GM23338 (cell line): ENCODE results near the gene CHST12. TPM values are rescaled to one million over a fixed set of nuclear protein-coding genes. Genes with fewer than 3 reads are reported as not detected.
A peak's percentile ranks its signal among the peaks of the same experiment; 100 is the strongest.

Experiments
- ATAC-seq: fragments of 200-7000 bp; cut with Tn5 transposase; 3 replicates; pipeline ENCODE4 v1.9.1; 2020
- DNase-seq: peaks from one replicate; pipeline ENCODE4 v3.0.0-alpha.2; 2015; ENCODE audit warnings: low spot score
- H2AFZ ChIP-seq: fragments of 200-600 bp; sonication (generic); 2 replicates; pipeline ENCODE4 v1.8.0; 2016; ENCODE audit warnings: antibody characterized with exemption, mild to moderate bottlenecking, moderate library complexity
- H3F3A ChIP-seq: fragments of 200-600 bp; sonication (generic); replicated peaks from 2 replicates; pipeline ENCODE4 v1.8.0; 2017; ENCODE audit warnings: antibody characterized with exemption, mixed run types, low read depth
- H3K27ac ChIP-seq: fragments of 200-600 bp; sonication (generic); 2 replicates; pipeline ENCODE4 v1.6.1; 2016; ENCODE audit warnings: low read depth
- H3K27me3 ChIP-seq: fragments of 200-600 bp; sonication (generic); 2 replicates; pipeline ENCODE4 v1.8.0; 2016; ENCODE audit warnings: mild to moderate bottlenecking, mixed run types, moderate library complexity; ENCODE audit not compliant: insufficient read depth
- H3K36me3 ChIP-seq: fragments of 200-600 bp; sonication (generic); 2 replicates; pipeline ENCODE4 v1.8.0; 2016; ENCODE audit warnings: mild to moderate bottlenecking; ENCODE audit not compliant: insufficient read depth
- H3K4me1 ChIP-seq: fragments of 200-600 bp; sonication (generic); 2 replicates; pipeline ENCODE4 v1.8.0; 2016; ENCODE audit warnings: mild to moderate bottlenecking, moderate library complexity; ENCODE audit not compliant: insufficient read depth
- H3K4me2 ChIP-seq: fragments of 200-600 bp; sonication (generic); 2 replicates; pipeline ENCODE4 v1.7.1; 2017; ENCODE audit warnings: mixed run types
- H3K4me3 ChIP-seq: fragments of 200-600 bp; sonication (generic); 2 replicates; pipeline ENCODE4 v1.6.1; 2016; ENCODE audit warnings: mixed run types
- H3K79me2 ChIP-seq: fragments of 200-600 bp; sonication (generic); replicated peaks from 2 replicates; pipeline ENCODE4 v1.8.0; 2017; ENCODE audit warnings: mild to moderate bottlenecking; ENCODE audit not compliant: insufficient read depth
- H3K9me2 ChIP-seq: fragments of 200-600 bp; sonication (generic); 2 replicates; pipeline ENCODE4 v1.8.0; 2017; ENCODE audit not compliant: insufficient read depth
- H4K20me1 ChIP-seq: fragments of 200-600 bp; sonication (generic); replicated peaks from 2 replicates; pipeline ENCODE4 v1.8.0; 2017; ENCODE audit warnings: mild to moderate bottlenecking; ENCODE audit not compliant: insufficient read depth
- H3K27ac Mint-ChIP-seq: 2 replicates; pipeline ENCODE4 v1.8.0; 2020; ENCODE audit warnings: inconsistent platforms, mild to moderate bottlenecking, moderate library complexity, mixed read lengths
- H3K27me3 Mint-ChIP-seq: 3 replicates; pipeline ENCODE4 v1.8.0; 2022; ENCODE audit warnings: low read depth, mild to moderate bottlenecking, moderate library complexity, mixed read lengths, inconsistent platforms; ENCODE audit not compliant: insufficient read depth, poor library complexity
- H3K36me3 Mint-ChIP-seq: 3 replicates; pipeline ENCODE4 v1.8.0; 2021; ENCODE audit warnings: low read depth, mild to moderate bottlenecking, inconsistent platforms, moderate library complexity, mixed read lengths
- H3K4me1 Mint-ChIP-seq: 3 replicates; pipeline ENCODE4 v1.8.0; 2020; ENCODE audit warnings: mild to moderate bottlenecking, inconsistent platforms, mixed read lengths
- H3K4me3 Mint-ChIP-seq: 3 replicates; pipeline ENCODE4 v1.8.0; 2021; ENCODE audit warnings: moderate library complexity, mild to moderate bottlenecking, inconsistent platforms, mixed read lengths
- H3K9me3 Mint-ChIP-seq: 3 replicates; pipeline ENCODE4 v1.8.0; 2020; ENCODE audit warnings: moderate library complexity, mild to moderate bottlenecking, inconsistent platforms, mixed read lengths
- CREB1 ChIP-seq: fragments of 250-450 bp; sonication (Bioruptor Pico); IDR thresholded peaks from 2 replicates; pipeline ENCODE4 v1.5.0; 2020; ENCODE audit warnings: low read depth, mild to moderate bottlenecking, moderate library complexity
- EZH2 ChIP-seq: fragments of 200-600 bp; sonication (generic); IDR thresholded peaks from one replicate; pipeline ENCODE4 v1.8.0; 2017; ENCODE audit warnings: antibody characterized with exemption, mild to moderate bottlenecking, low read depth; ENCODE audit not compliant: unreplicated experiment
- EZH2phosphoT487 ChIP-seq: fragments of 200-600 bp; sonication (generic); IDR thresholded peaks from one replicate; pipeline ENCODE4 v1.8.1; 2018; ENCODE audit warnings: antibody characterized with exemption; ENCODE audit not compliant: unreplicated experiment
- JUNB ChIP-seq: IDR thresholded peaks from one replicate; pipeline ENCODE4 v1.6.1; 2016; ENCODE audit warnings: antibody characterized with exemption; ENCODE audit not compliant: unreplicated experiment
- NANOG ChIP-seq: IDR thresholded peaks from 2 replicates; pipeline ENCODE4 v1.6.1; 2016; ENCODE audit warnings: antibody characterized with exemption, borderline replicate concordance
- POLR2AphosphoS5 ChIP-seq: IDR thresholded peaks from 2 replicates; pipeline ENCODE4 v1.6.1; 2016; ENCODE audit warnings: antibody characterized with exemption, low read depth
- STAT1 ChIP-seq: IDR thresholded peaks from one replicate; pipeline ENCODE4 v1.6.1; 2016; ENCODE audit warnings: antibody characterized with exemption; ENCODE audit not compliant: unreplicated experiment
- ZNF114 ChIP-seq: fragments of 250-450 bp; sonication (Bioruptor Pico); IDR thresholded peaks from 2 replicates; pipeline ENCODE4 v1.5.0; 2020; ENCODE audit warnings: mild to moderate bottlenecking, moderate library complexity
- ZNF331 ChIP-seq: fragments of 250-450 bp; sonication (Bioruptor Pico); IDR thresholded peaks from 2 replicates; pipeline ENCODE4 v1.5.0; 2020; ENCODE audit warnings: low read depth, mild to moderate bottlenecking, moderate library complexity
- polyA plus RNA-seq: library from polyadenylated mRNA; unstranded; fragments of >200 nt; fragmentation: Nextera tagmentation; extraction: Ambion mirVana; gene quantifications from 2 replicates; pipeline ENCODE4 v1.2.1, GENCODE V29; 2016
- total RNA-seq: library from RNA; depleted of rRNA; stranded (reverse); fragments of >200 nt; shearing (Covaris generic); gene quantifications from 2 replicates; pipeline ENCODE4 v1.2.3, GENCODE V29; 2014
- TF ChIP-seq, protein P1 (sequence below): IDR thresholded peaks from one replicate; pipeline ENCODE4 v1.6.1; 2018; ENCODE audit warnings: antibody characterized with exemption; ENCODE audit not compliant: unreplicated experiment
- TF ChIP-seq, protein P2 (sequence below): IDR thresholded peaks from 2 replicates; pipeline ENCODE4 v1.6.1; 2016; ENCODE audit warnings: antibody characterized with exemption
- TF ChIP-seq, protein P3 (sequence below): fragments of 250-450 bp; sonication (Bioruptor Pico); IDR thresholded peaks from 2 replicates; pipeline ENCODE4 v1.5.0; 2020; ENCODE audit warnings: mild to moderate bottlenecking, moderate library complexity
- TF ChIP-seq, protein P4 (sequence below), 2 experiments: fragments of 200-600 bp in 1 of 2; sonication (generic) in 1 of 2; conservative IDR thresholded peaks; 2 replicates each; pipeline versions ENCODE4 v1.5.1 to v1.6.1; 2016 to 2017; ENCODE audit warnings: antibody characterized with exemption in 2 of 2, low read depth in 2 of 2, mild to moderate bottlenecking in 2 of 2, moderate library complexity in 1 of 2

The CHST12 gene
- total and polyA plus RNA-seq, 2 experiments from 2014 or later, result 10.1 to 14.6 TPM

DNA sequence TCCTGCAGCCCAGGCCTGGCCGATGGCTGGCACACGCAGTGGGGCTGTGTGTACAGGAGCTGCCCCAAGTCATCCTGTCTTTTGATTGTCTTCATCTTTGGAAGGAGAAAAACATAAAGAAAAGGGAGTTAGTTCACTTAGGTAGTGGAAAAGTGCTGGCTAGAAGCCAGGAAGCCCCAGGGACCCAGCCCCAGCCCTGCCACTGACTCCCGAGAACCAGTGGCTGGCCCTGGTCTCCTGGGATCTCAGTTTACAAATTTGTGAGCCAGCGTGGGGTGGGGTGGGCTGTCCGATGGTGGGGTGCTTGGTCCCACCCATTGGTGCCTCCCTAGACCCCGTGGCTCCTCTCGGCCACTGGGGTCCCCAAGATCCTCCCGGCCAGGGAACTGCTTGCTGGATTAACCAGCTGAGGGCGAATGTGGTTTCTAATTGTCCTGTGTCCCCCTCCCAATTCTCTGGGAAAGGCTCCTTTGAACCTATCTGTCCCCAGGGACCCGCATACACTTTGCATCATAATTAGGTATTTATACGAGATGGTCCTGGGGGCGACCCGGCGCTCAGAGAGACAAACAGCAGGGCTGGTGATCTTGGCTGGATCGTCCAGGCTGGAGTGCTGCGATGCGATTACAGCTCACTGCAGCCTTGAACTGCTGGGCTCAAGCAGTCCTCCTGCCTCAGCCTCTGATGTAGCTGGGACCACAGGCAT lies 16.3 kb upstream of the CHST12 start:
- H3K36me3 ChIP-seq, result no peaks in the 10 kb centered on the region
- Mint-ChIP-seq H3K36me3 (peaks cover 3% of the 10 kb centered on the region; the same call in 1 of the 3 replicates), H3K27ac (peak overlapping the region; percentile 56; the same call in 1 of the 2 replicates), H3K27me3 (peaks cover 19% of the 10 kb centered on the region), H3K4me3 (no peak overlapping the region), H3K4me1 (peaks cover 18% of the 10 kb centered on the region; the same call in 2 of the 3 replicates), H3K9me3 (no peaks in the 10 kb centered on the region)
- H2AFZ ChIP-seq, result no peak overlapping the region
- 0 out of 2 replicates have a peak overlapping the region, but pooled peaks have one; percentile 59 for H3K27ac ChIP-seq
- H3F3A ChIP-seq, result peaks cover 2% of the 10 kb centered on the region; the same call in 1 of the 2 replicates
- H3K4me2 ChIP-seq, result no peak overlapping the region
- TF ChIP-seq, protein P1, sequence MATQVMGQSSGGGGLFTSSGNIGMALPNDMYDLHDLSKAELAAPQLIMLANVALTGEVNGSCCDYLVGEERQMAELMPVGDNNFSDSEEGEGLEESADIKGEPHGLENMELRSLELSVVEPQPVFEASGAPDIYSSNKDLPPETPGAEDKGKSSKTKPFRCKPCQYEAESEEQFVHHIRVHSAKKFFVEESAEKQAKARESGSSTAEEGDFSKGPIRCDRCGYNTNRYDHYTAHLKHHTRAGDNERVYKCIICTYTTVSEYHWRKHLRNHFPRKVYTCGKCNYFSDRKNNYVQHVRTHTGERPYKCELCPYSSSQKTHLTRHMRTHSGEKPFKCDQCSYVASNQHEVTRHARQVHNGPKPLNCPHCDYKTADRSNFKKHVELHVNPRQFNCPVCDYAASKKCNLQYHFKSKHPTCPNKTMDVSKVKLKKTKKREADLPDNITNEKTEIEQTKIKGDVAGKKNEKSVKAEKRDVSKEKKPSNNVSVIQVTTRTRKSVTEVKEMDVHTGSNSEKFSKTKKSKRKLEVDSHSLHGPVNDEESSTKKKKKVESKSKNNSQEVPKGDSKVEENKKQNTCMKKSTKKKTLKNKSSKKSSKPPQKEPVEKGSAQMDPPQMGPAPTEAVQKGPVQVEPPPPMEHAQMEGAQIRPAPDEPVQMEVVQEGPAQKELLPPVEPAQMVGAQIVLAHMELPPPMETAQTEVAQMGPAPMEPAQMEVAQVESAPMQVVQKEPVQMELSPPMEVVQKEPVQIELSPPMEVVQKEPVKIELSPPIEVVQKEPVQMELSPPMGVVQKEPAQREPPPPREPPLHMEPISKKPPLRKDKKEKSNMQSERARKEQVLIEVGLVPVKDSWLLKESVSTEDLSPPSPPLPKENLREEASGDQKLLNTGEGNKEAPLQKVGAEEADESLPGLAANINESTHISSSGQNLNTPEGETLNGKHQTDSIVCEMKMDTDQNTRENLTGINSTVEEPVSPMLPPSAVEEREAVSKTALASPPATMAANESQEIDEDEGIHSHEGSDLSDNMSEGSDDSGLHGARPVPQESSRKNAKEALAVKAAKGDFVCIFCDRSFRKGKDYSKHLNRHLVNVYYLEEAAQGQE, result no peak
- TF ChIP-seq STAT1, result no peak
- TF ChIP-seq POLR2AphosphoS5, result no peak
- TF ChIP-seq CREB1 (CRISPR knock-in tag), result no peak
- TF ChIP-seq, protein P2, sequence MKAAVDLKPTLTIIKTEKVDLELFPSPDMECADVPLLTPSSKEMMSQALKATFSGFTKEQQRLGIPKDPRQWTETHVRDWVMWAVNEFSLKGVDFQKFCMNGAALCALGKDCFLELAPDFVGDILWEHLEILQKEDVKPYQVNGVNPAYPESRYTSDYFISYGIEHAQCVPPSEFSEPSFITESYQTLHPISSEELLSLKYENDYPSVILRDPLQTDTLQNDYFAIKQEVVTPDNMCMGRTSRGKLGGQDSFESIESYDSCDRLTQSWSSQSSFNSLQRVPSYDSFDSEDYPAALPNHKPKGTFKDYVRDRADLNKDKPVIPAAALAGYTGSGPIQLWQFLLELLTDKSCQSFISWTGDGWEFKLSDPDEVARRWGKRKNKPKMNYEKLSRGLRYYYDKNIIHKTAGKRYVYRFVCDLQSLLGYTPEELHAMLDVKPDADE, result no peak
- no peak for TF ChIP-seq ZNF114 (CRISPR knock-in tag)
- TF ChIP-seq, protein P3, sequence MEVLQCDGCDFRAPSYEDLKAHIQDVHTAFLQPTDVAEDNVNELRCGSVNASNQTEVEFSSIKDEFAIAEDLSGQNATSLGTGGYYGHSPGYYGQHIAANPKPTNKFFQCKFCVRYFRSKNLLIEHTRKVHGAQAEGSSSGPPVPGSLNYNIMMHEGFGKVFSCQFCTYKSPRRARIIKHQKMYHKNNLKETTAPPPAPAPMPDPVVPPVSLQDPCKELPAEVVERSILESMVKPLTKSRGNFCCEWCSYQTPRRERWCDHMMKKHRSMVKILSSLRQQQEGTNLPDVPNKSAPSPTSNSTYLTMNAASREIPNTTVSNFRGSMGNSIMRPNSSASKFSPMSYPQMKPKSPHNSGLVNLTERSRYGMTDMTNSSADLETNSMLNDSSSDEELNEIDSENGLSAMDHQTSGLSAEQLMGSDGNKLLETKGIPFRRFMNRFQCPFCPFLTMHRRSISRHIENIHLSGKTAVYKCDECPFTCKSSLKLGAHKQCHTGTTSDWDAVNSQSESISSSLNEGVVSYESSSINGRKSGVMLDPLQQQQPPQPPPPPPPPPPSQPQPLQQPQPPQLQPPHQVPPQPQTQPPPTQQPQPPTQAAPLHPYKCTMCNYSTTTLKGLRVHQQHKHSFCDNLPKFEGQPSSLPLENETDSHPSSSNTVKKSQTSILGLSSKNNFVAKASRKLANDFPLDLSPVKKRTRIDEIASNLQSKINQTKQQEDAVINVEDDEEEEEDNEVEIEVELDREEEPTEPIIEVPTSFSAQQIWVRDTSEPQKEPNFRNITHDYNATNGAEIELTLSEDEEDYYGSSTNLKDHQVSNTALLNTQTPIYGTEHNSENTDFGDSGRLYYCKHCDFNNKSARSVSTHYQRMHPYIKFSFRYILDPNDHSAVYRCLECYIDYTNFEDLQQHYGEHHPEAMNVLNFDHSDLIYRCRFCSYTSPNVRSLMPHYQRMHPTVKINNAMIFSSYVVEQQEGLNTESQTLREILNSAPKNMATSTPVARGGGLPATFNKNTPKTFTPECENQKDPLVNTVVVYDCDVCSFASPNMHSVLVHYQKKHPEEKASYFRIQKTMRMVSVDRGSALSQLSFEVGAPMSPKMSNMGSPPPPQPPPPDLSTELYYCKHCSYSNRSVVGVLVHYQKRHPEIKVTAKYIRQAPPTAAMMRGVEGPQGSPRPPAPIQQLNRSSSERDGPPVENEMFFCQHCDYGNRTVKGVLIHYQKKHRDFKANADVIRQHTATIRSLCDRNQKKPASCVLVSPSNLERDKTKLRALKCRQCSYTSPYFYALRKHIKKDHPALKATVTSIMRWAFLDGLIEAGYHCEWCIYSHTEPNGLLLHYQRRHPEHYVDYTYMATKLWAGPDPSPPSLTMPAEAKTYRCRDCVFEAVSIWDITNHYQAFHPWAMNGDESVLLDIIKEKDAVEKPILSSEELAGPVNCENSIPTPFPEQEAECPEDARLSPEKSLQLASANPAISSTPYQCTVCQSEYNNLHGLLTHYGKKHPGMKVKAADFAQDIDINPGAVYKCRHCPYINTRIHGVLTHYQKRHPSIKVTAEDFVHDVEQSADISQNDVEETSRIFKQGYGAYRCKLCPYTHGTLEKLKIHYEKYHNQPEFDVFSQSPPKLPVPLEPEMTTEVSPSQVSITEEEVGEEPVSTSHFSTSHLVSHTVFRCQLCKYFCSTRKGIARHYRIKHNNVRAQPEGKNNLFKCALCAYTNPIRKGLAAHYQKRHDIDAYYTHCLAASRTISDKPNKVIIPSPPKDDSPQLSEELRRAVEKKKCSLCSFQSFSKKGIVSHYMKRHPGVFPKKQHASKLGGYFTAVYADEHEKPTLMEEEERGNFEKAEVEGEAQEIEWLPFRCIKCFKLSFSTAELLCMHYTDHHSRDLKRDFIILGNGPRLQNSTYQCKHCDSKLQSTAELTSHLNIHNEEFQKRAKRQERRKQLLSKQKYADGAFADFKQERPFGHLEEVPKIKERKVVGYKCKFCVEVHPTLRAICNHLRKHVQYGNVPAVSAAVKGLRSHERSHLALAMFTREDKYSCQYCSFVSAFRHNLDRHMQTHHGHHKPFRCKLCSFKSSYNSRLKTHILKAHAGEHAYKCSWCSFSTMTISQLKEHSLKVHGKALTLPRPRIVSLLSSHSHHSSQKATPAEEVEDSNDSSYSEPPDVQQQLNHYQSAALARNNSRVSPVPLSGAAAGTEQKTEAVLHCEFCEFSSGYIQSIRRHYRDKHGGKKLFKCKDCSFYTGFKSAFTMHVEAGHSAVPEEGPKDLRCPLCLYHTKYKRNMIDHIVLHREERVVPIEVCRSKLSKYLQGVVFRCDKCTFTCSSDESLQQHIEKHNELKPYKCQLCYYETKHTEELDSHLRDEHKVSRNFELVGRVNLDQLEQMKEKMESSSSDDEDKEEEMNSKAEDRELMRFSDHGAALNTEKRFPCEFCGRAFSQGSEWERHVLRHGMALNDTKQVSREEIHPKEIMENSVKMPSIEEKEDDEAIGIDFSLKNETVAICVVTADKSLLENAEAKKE (CRISPR knock-in tag), result no peak
- no peak for TF ChIP-seq EZH2
- no peak for TF ChIP-seq EZH2phosphoT487
- TF ChIP-seq, protein P4, sequence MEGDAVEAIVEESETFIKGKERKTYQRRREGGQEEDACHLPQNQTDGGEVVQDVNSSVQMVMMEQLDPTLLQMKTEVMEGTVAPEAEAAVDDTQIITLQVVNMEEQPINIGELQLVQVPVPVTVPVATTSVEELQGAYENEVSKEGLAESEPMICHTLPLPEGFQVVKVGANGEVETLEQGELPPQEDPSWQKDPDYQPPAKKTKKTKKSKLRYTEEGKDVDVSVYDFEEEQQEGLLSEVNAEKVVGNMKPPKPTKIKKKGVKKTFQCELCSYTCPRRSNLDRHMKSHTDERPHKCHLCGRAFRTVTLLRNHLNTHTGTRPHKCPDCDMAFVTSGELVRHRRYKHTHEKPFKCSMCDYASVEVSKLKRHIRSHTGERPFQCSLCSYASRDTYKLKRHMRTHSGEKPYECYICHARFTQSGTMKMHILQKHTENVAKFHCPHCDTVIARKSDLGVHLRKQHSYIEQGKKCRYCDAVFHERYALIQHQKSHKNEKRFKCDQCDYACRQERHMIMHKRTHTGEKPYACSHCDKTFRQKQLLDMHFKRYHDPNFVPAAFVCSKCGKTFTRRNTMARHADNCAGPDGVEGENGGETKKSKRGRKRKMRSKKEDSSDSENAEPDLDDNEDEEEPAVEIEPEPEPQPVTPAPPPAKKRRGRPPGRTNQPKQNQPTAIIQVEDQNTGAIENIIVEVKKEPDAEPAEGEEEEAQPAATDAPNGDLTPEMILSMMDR (conservative IDR thresholded peaks at IDR 0.05; ENCODE audit: low read depth in 2 of 2), result no peak
- no peak for TF ChIP-seq JUNB
- no peak for TF ChIP-seq ZNF331 (CRISPR knock-in tag)
- no peak for TF ChIP-seq NANOG
- H3K4me1 ChIP-seq, result no peaks in the 10 kb centered on the region
- no peaks in the 10 kb centered on the region for H3K27me3 ChIP-seq
- no peaks in the 10 kb centered on the region for H3K9me2 ChIP-seq
- H3K79me2 ChIP-seq, result no peaks in the 10 kb centered on the region
- no peak overlapping the region for H3K4me3 ChIP-seq
- H4K20me1 ChIP-seq, result no peaks in the 10 kb centered on the region; the same call in 1 of the 2 replicates
- ATAC-seq (peak; percentile 9; the same call in 1 of the 3 replicates), DNase-seq (peak; percentile 47)
